Stimulated activated CD4-positive, alpha-beta T cell treated with anti-CD3 and anti-CD28 coated beads, TNF-alpha, amount 100 ng/mL, for 1 hour (primary cell): ENCODE data around the gene RNF224.
"Not testable (repeated sequence)": the region's sequence is repeated elsewhere in the genome, so short reads cannot be mapped to it uniquely, and the experiment has no call there.

ENCODE experiments used
- DNase-seq, 3 donors: peaks; one replicate each; pipeline ENCODE4 v3.0.0-alpha.2; 2020; ENCODE audit warnings: low read depth in 3 of 3, low spot score in 1 of 3

Gene RNF224

DNA sequence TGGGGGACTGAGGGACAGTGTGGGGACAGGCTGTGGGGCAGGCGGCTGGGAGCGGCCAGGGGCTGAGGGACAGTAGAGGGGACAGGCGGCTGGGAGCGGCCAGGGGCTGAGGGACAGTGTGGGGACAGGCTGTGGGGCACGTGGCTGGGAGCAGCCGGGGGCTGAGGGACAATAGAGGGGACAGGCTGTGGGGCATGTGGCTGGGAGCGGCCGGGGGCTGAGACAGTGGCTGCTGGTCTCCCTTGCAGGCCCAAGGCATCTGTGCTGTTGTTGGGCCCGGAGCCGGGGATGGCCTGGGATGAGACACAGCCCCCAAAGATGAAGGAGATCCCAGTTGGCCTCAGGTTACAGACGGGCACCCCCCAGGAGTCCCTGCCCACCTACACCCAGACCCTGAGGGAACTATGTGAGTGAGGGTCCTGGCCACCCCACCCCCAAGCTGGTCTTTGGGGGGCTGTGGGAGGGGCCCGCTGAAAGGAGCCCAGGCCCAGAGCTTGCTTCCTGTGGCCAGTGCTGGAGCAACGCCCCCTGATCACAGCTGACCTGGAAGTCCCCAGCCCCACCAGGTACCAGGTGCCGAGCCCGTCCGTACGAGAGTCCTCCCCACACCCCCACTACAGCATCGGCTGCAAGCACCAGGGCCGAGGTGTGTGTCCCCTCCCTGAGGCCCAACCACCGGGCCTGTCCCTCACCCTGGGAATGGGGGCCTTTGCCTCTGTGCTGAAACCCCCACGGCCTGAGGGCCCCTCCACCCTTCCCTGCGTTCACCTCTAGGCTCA lies 24.4 kb downstream of the RNF224 start:
- no peak for DNase-seq

DNA sequence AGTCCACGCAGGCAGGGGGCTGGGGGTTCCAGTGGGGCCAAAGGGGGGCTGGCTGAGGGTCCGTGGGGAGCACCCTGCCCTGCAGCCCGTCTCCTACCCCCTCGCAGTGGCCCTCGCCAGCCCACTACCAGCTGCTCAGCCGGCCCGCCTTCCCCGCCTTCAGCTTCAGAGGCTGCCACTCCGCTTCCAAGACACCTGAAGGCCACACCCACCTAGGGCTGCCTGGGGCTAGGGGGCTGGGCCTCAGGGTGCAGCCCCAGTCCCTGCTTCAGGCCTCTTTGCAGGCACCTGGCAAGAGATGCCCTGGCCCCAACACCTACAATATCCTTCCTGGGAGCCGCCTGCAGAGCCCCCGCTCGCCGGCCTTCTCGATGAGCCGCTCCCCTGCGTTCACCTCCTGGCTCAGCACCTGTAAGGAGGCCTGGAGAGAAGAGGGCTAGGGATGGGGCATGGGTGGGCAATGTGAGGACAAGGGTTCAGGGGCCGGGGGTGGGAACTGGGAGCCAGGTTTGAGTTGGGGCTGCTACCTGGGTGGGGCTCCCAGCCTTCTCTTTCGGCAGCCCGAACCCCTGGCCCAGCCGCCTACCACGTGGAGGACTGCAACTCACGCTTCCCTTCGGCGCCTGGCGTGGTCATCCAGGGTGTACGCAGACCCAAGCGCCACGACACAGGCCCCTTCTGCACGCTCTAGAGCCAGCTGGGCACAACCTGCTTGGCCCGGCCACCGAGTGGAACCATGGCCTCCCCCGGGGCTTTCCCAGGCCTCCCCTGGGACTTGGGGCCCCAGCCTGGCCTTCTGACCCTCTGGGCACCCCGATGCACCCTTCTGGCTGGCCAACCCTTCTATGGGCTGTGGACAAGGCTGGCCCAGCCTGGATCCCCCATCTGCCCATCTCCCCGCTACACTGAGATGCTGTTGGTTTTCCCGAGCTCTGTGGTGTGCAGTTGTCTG lies 25.5 kb downstream of the RNF224 start:
- DNase-seq: no peak

DNA sequence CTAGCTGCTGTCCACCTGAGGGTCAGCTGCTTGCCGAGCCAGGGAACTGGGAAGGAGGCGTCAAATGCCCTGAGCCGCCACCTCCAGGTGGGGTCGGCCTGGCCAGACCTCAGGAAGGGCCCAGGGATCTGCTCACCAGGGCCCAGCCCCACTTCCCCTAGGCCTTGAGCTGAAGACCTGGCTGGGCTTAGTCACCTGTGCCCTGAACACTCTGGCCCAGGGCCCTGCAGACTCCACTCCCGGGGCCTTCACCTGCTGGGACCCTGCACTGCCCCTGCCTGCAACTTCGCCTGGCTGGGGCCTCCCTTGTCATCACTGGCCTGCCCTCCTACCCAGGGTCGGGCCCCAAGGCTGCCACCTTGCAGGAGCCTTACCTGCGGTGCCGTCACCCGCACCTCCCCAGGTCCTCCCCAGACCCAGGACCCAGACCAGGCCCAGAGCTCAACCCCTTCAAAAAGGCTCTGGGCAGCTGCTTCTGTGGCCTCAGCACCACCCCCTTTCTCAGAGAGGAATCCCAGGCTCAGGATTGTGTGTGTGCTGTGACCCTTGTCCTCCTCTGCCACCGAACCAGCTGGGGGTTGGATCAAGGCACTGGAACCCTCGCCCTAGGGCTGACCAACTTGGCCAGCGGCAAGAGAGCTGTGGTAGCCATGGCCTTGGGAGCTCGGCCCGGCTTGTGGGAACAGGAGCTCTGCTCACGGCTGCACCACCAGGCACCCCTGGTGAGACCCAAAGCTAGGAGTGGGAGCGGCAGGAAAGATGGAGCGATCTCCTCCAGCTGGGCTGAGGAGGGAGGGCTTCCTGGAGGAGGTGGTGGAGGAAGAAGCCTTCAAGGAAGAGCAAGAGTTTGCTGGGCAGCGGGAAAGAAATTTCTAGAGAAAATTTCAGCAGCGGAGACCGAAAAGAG lies 26.7 kb downstream of the RNF224 start:
- DNase-seq: no peak

DNA sequence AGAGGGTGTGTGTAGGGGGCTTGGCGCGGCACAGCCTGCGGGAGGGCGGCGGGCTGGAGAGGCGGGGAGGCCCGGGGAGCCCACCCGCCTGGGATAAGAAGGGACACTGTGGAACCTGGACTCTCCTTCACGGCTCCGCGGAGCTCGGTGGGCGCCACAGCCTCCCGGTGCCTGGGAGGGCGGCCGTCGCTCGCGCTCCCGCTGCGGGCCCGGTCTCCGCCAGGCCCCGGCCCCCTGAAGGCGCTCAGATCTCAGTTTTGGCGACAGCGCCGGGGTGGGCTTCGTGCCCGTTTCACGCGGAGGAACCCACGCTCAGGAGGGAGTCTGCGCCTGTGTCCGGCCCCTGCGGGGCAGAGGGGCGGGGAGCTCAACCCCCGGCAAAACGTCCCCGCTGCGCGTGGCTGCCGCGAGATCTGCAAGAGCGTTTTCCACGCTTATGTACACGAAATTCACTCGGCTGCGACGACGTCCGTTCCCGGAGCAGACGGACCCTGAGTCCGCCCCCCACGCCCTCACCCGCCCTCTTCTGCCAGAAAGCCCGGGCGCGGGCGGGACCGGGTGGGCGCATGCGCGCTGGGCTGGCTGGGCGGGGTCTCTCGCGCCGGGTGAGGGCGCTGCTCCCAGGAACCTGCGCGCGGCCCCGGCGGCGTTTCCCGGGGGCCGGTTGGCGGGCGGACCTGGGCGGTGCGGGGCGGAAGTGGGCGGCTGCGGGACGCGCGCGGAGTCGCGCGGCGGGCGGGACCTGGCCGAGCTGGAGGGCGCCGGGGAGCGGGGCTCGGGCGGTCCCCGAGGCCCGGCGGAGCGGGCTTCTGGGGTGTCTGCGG lies 27.5 kb downstream of the RNF224 start, which contains the start of gene NELFB:
NELFB (plus strand) TSS at position 704 of the 824 bp plus-strand sequence.
- DNase-seq: peak; percentile 90 to 99 (median 96)

DNA sequence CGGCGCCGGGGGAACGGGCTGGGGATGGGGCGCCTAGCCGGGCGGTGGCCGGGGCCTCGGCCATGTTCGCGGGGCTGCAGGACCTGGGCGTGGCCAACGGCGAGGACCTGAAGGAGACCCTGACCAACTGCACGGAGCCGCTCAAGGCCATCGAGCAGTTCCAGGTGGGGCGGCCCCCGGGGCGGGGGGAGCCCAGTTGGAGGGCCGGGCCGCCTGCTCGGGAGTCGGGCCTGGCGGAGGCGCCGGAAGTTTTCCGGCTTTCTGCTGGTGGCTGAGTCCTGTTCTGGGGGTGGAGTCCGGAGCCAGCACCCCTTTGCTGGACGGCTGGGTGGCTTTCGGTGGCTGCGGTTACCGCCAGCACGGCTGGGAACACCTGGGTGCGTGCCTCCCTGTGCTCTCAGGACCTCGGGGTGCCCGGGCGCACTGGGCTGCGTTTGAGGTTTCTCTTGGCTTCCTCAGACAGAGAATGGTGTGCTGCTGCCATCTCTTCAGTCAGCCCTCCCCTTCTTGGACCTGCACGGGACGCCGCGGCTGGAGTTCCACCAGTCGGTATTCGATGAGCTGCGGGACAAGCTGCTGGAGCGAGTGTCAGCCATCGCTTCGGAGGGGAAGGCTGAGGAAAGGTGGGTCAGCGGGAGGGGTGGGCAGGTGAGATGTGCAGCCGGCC lies 28.3 kb downstream of the RNF224 start:
- no peak for DNase-seq

DNA sequence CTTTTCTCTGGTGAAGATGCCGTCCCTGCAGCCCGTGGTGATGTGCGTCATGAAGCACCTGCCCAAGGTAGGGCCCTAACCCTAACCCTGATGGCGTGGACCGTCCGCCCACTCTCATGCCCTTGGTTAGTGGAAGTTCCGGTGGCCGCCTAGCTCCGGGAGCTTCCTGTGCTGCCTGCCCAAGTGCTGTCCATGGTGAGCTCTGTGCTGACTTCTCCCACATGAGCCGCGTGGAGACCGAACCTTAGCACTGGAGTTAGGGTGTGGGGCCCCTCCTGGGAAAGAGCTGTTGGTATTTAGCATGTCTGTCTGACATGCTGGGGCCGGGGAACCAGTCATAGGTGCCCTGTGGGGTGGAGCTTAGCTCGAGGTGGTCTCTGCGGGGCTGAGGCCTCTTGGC lies 29.1 kb downstream of the RNF224 start:
- no peak for DNase-seq

DNA sequence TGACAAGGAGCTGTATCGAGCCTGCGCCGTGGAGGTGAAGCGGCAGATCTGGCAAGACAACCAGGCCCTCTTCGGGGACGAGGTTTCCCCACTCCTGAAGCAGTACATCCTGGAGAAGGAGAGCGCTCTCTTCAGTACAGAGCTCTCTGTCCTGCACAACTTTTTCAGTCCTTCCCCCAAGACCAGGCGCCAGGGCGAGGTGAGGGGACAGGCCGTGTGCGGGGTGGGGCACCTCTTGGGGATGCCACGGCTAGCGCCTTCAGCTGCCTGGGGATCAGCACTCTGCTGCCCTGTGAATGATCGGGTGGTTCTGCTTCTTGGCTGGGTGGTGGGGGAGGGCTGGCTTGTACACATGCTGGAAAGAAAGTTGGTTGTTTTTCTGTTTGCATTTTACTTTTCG lies 29.6 kb downstream of the RNF224 start:
- DNase-seq: no peak

DNA sequence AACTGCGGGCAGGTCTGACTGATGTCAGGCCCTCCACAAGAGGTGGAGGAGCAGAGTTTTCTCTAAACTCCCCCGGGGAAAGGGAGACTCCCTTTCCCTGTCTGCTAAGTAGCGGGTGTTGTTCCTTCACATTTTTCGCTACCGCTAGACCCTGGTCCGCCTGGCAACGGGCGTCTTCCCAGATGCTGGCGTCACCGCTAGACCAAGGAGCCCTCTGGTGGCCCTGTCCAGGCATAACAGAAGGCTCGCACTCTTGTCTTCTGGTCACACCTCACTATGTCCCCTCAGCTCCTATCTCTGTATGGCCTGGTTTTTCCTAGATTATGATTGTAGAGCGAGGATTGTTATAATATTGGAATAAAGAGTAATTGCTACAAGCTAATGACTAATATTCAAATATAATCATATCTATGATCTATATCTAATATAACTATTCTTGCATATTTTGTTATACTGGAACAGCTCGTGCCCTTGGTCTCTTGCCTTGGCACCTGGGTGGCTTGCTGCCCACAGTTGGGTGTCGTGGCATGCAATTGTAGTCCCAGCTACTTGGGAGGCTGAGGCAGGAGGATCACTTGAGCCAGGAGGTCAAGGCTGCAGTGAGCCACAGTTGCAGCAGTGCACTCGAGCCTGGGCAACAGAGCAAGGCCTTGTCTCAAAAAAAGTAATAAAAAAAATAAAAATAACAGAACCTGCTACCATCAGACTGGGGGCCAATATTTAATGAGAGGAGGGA lies 35.0 kb downstream of the RNF224 start:
- DNase-seq: not testable (repeated sequence)

DNA sequence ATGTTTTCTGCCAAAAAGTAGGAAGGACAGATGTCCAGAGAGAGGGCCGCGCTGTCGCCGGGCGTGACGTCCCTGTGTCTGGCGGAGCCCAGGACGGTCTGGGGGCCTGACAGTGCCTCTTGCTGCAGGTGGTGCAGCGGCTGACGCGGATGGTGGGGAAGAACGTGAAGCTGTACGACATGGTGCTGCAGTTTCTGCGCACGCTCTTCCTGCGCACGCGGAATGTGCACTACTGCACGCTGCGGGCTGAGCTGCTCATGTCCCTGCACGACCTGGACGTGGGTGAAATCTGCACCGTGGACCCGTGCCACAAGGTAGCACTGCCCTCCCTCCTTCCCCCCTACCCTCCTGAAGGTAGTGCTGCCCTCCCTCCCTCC lies 35.6 kb downstream of the RNF224 start:
- no peak for DNase-seq

DNA sequence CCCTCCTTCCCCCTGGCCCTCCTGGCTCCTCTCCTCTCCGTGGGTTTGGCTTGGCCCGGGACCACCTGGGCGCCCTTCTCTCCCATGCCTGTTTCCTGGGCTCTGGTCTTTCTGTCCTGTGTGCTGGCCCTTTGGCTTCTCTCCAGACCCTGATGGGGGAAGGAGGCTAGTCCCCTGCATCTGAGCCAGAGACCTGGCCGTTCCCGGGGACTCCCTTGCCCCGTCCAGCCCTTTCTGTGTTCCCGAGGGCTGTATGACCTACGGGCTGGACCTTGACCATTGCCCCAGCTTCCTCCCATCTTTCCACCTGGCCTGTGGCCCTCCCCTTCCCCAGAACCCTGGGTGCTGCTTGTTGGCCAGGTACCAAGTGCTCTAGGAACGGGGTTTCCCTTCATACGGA lies 36.2 kb downstream of the RNF224 start:
- DNase-seq: no peak

DNA sequence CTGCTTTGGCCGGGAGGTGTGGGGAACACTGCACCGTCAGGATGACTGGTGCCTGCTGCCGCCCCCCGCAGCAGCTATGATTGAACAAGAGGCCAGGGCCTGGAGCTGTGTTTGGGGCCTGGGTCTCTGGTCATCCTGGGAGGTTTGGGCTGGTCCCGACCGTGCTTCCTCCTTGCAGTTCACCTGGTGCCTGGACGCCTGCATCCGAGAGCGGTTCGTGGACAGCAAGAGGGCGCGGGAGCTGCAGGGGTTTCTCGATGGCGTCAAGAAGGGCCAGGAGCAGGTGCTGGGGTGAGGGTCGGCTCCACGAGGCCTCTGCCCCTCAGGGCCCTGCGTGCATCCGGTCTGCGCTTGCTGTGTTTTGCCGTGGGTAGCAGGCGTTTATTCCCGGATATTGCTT lies 36.8 kb downstream of the RNF224 start:
- no peak for DNase-seq

DNA sequence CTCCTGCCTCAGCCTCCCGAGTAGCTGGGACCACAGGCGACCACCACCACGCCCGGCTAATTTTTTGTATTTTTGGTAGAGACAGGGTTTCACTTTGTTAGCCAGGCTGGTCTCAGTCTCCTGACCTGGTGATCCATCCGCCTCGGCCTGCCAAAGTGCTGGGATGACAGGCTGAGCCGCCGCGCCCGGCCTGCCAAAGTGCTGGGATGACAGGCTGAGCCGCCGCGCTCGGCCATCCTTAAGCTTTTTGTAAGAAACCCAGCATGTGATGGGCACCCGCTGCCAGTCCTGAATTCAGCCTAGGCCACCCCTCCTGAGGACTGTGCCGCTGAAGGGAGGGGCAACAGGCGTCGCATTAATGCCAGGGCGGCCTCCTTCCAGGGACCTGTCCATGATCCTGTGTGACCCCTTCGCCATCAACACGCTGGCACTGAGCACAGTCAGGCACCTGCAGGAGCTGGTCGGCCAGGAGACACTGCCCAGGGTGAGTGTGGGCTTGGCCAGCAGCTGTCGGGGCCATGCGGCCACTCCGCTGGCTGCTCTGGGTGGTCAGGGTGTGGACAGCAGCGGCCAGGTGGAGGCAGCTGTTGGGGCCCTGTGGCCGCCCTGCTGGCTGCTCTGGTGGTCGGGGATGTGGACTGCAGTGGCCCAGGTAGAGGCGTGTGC lies 38.3 kb downstream of the RNF224 start:
- DNase-seq: no peak

DNA sequence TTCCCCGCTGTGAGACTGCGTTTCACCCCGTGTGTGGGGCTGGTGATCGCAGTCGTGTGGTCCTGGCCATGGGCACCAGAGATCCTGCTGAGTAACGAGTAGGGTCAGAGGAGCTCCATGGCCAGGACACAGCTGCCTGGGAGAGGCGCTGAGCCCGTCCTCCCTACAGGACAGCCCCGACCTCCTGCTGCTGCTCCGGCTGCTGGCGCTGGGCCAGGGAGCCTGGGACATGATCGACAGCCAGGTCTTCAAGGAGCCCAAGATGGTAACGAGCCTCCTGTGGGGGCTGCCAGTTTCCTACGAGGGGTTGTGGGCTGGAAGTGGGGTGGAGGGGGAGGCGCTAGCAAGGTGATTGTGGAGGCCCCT lies 38.8 kb downstream of the RNF224 start:
- DNase-seq: no peak

DNA sequence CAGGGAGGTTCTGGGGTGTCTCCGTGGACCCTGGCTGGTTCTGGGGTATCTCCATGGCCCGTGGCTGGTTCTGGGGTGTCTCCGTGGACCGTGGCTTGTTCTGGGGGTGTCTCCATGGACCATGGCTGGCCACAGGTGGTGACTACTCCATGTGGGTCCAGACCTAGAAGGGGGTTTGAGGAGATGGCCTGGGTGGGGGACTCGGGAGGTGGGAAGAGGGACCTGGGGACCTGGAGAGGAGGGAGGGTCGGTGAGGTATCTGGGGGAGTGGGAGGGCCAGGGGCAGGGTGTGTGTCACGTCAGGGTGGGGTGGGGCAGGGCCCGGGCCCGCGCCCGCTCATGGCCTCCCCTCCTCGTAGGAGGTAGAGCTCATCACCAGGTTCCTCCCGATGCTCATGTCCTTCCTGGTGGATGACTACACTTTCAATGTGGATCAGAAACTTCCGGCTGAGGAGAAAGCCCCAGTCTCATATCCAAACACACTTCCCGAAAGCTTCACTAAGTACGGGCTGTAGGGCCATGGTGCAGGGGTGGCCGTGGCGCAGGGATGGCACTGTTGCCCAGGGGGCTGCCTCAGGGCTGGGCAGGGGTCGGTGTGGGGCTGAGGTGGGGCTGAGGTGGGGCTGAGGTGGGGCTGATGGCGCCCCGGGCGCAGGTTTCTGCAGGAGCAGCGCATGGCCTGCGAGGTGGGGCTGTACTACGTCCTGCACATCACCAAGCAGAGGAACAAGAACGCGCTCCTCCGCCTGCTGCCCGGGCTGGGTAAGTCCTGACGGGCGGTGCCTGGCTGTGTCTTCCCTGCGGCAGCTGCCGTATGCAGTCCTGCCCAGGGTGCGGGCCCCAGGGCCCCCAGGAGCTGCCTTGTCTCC lies 39.5 kb downstream of the RNF224 start:
- DNase-seq: no peak

DNA sequence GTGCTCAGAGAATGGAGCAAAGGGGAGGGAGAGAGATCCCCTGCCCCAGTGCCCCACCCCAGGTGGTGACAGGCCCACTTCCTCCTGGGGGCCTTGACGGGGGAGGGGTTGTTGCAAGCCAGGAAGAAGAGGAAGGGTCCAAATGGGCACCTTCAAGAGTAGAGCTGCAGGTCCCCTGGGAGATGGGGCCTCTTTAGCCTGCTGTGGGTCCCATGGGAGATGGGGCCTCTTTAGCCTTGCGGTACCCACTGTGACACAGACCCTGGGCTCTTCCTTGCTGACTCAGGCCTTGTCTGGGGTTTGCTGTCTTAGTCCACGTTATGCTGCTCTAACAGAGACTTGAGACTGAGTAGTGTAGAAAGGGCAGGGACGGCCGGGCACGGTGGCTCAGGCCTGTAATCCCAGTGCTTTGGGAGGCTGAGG lies 40.6 kb downstream of the RNF224 start:
- no peak for DNase-seq

DNA sequence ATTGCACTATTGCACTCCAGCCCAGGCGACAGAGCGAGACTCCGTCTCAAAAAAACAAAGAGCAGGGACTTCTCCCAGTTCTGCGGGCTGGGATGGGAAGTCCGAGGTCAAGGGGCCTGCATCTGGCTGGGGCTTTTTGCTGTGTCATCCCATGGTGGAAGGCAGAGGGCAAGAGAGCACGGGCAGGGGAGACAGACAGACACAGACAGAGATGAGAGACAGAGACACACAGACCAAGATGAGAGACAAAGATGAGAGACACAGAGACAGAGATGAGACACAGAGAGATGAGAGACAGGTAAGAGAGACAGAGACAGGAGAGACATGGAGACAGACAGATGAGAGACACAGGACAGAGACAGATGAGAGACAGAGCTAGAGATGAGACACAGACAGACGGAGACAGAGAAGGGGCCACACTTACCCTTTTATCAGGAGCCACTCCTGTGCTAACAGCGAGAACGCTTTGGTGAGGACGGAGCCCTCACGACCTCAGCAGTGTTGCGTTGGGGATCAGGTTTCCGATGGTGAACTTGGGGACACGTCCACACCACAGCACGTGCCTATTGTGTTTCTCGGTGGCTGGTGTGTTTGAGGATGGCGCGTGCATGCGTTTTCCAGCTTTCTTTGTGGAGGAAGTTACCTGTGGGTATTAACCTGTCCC lies 41.4 kb downstream of the RNF224 start:
- no peak for DNase-seq

DNA sequence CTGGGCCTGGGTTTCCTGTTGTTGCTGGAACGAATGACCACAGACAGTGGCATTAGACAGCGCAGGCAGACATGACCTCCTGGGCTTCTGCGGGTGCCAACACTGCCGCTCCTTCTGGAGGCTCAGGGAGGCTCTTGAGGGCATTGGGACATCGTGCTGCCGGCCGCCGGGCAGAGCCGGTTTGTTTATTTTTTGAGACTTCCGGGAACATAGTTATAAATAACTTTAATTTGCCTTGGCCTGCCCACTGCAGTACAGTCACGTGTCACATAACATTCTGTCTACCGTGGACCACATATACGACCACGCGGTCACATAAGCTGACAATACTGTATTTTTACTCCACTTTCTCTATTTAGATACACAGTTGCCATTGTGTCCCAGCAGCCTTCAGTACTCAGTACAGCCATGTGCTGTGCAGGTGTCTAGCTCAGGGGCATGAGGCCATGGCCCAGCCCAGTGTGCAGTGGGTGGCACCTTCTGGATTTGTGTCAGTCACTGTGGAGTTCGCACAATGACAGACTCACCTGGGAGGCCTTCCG lies 42.0 kb downstream of the RNF224 start:
- no peak for DNase-seq
